Measurements from ENCODE around the gene CASP3. TPM values are rescaled to one million over a fixed set of nuclear protein-coding genes. Genes with fewer than 3 reads are reported as not detected.
"Not testable (repeated sequence)": the region's sequence is repeated elsewhere in the genome, so short reads cannot be mapped to it uniquely, and the experiment has no call there.

CASP3 gene
- total RNA-seq, 1 experiment from 2014 or later: 13.2 TPM

DNA sequence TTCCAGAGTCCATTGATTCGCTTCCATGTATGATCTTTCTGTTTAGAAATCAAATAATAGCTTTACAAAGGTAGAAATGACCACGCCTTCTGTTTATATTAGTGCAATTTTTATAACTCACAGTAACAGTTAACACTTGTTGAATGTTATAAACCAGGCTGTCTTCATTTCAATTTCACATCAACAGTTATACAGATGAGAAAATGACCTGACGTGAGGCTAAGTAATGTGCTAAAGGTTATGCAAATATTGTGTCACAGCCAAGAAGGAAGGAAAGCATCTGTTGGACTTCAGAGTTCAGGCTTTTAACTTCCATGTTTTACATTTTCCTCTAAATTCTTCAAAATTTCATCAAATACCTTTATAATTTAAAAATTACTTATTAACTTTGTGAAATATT, 13.9 kb downstream of the CASP3 start:
- Histone ChIP-seq H3K9me3 (ENCODE audit: low read length) (no peaks in the 10 kb centered on the region), H3K4me2 (ENCODE audit: low read length) (no peak overlapping the region), H3K9me2 (replicated peaks; ENCODE audit: low read length) (no peaks in the 10 kb centered on the region), H3K4me1 (ENCODE audit: insufficient read depth, low read length) (no peaks in the 10 kb centered on the region), H3K79me2 (ENCODE audit: low read length) (peaks cover 14% of the 10 kb centered on the region), H2AFZ (ENCODE audit: low read length) (no peak overlapping the region), H3K4me3 (ENCODE audit: low read length) (no peak overlapping the region), H3K27me3 (ENCODE audit: low read length) (no peaks in the 10 kb centered on the region), H3K27ac (ENCODE audit: low read length) (no peak overlapping the region), H4K20me1 (ENCODE audit: low read length) (no peaks in the 10 kb centered on the region), H3K36me3 (ENCODE audit: low read depth, low read length) (peaks cover 5% of the 10 kb centered on the region; the same call in 1 of the 2 replicates), H3F3A (ENCODE audit: low read length, unreplicated experiment) (no peaks in the 10 kb centered on the region), H3K9ac (ENCODE audit: low read length) (no peak overlapping the region)
- intact Hi-C loops (cut with micrococcal nuclease): no loop called here
- BruUV-seq (replicated peaks): no TSS peak
- TF ChIP-seq EZH2phosphoT487 (IDR thresholded peaks at IDR 0.05; ENCODE audit: borderline replicate concordance, low read length) (no peak), EZH2 (IDR thresholded peaks at IDR 0.05; ENCODE audit: low read length, unreplicated experiment) (no peak)
- TF ChIP-seq, protein P1, sequence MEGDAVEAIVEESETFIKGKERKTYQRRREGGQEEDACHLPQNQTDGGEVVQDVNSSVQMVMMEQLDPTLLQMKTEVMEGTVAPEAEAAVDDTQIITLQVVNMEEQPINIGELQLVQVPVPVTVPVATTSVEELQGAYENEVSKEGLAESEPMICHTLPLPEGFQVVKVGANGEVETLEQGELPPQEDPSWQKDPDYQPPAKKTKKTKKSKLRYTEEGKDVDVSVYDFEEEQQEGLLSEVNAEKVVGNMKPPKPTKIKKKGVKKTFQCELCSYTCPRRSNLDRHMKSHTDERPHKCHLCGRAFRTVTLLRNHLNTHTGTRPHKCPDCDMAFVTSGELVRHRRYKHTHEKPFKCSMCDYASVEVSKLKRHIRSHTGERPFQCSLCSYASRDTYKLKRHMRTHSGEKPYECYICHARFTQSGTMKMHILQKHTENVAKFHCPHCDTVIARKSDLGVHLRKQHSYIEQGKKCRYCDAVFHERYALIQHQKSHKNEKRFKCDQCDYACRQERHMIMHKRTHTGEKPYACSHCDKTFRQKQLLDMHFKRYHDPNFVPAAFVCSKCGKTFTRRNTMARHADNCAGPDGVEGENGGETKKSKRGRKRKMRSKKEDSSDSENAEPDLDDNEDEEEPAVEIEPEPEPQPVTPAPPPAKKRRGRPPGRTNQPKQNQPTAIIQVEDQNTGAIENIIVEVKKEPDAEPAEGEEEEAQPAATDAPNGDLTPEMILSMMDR (conservative IDR thresholded peaks at IDR 0.05; ENCODE audit: low read depth, low read length): no peak
- DNase-seq: no peak
- CTCF ChIA-PET: no interaction called here
- no peak for ATAC-seq
- POLR2A ChIA-PET (ENCODE audit: unreplicated experiment): interaction anchor here (0.5 kb wide), 1 partner anchor 13 kb away, joined by 4 read pairs; no protein-coding TSS in a partner anchor

DNA sequence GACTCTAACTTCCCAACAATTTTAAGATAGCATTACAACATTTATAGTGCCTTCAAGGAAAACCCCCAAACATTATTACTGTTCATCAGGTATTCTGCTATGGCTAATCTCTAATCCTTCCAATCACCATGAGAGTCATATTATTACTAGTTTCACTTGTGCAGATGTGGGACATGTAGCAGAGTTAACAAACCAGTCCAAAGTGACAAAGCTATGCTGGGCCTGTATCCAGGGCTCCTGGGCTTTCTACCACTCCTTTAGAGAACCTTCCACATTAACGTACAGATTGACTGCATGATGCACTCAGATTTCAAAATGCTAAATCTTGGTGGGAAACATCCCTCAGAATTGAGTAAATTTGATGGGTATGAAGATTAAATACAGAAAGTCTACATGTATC, 16.4 kb downstream of the CASP3 start:
- no peaks in the 10 kb centered on the region for H3K9me3 ChIP-seq (ENCODE audit: low read length)
- no peak overlapping the region for H3K4me2 ChIP-seq (ENCODE audit: low read length)
- H3K9ac ChIP-seq (ENCODE audit: low read length): no peak overlapping the region
- H3K79me2 ChIP-seq (ENCODE audit: low read length): no peaks in the 10 kb centered on the region
- H3K27ac ChIP-seq (ENCODE audit: low read length): no peak overlapping the region
- H2AFZ ChIP-seq (ENCODE audit: low read length): no peak overlapping the region
- H4K20me1 ChIP-seq (ENCODE audit: low read length): no peaks in the 10 kb centered on the region
- ATAC-seq: no peak
- no peaks in the 10 kb centered on the region for H3F3A ChIP-seq (ENCODE audit: low read length, unreplicated experiment)
- H3K4me1 ChIP-seq (ENCODE audit: insufficient read depth, low read length): no peaks in the 10 kb centered on the region
- intact Hi-C loops (cut with micrococcal nuclease): no loop called here
- no peak overlapping the region for H3K4me3 ChIP-seq (ENCODE audit: low read length)
- ChIA-PET CTCF (no interaction called here), POLR2A (ENCODE audit: unreplicated experiment) (no interaction called here)
- no TSS peak for BruUV-seq (replicated peaks)
- TF ChIP-seq, protein P1 (conservative IDR thresholded peaks at IDR 0.05; ENCODE audit: low read depth, low read length): no peak
- TF ChIP-seq EZH2 (IDR thresholded peaks at IDR 0.05; ENCODE audit: low read length, unreplicated experiment): no peak
- no peak for TF ChIP-seq EZH2phosphoT487 (IDR thresholded peaks at IDR 0.05; ENCODE audit: borderline replicate concordance, low read length)
- peaks cover 7% of the 10 kb centered on the region; the same call in 1 of the 2 replicates for H3K36me3 ChIP-seq (ENCODE audit: low read depth, low read length)
- H3K27me3 ChIP-seq (ENCODE audit: low read length): no peaks in the 10 kb centered on the region
- H3K9me2 ChIP-seq (replicated peaks; ENCODE audit: low read length): no peaks in the 10 kb centered on the region
- no peak for DNase-seq

GRCh38 chr4:184628103-184628502, 21.1 kb downstream of the CASP3 start:
- ChIA-PET CTCF (no interaction called here), POLR2A (ENCODE audit: unreplicated experiment) (no interaction called here)
- BruUV-seq (replicated peaks): no TSS peak

DNA sequence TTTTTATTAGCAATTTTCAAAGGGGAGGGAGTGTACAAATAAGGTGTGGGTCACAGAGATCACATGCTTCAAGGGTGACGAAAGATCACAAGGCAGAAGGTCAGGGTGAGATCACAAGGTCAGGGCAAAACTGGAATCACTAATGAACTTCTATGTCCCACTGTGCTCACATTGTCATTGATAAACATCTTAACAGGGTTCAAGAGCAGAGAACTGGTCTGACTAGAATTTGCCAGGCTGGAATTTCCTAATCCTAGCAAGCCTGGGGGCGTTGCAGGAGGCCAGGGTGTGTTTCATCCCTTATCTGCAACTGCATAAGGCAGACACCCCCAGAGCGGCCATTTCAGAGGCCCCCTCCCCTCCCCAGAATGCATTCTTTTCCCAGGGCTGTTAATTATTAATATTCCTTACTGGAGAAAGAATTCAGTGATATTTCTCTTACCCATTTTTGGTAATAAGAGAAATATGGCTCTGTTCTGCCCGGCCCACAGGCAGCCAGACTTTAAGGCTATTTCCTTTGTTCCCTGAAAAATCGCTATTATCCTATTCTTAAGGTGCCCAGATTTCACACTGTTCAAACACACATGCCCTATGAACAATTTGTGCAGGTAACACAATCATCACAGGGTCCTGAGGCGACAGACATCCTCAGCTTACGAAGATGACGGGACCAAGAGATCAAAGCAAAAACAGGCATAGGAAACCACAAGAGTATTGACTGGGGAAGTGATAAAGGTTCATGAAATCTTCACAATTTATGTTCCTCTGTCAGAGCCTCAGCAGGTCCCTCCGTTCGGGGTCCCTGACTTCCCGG, 23.3 kb downstream of the CASP3 start:
- H3K27ac ChIP-seq (ENCODE audit: low read length); H3K4me3 ChIP-seq (ENCODE audit: low read length); intact Hi-C loops (cut with micrococcal nuclease); H3K79me2 ChIP-seq (ENCODE audit: low read length); H4K20me1 ChIP-seq (ENCODE audit: low read length); CTCF ChIA-PET; H3K27me3 ChIP-seq (ENCODE audit: low read length); H3K9me3 ChIP-seq (ENCODE audit: low read length); H3K4me1 ChIP-seq (ENCODE audit: insufficient read depth, low read length); DNase-seq; ATAC-seq; H2AFZ ChIP-seq (ENCODE audit: low read length); H3K36me3 ChIP-seq (ENCODE audit: low read depth, low read length); H3K9ac ChIP-seq (ENCODE audit: low read length); H3K9me2 ChIP-seq (replicated peaks; ENCODE audit: low read length); H3F3A ChIP-seq (ENCODE audit: low read length, unreplicated experiment); H3K4me2 ChIP-seq (ENCODE audit: low read length); BruUV-seq (replicated peaks): not testable (repeated sequence)
- POLR2A ChIA-PET (ENCODE audit: unreplicated experiment): interaction anchor here (0.6 kb wide), 1 partner anchor 175 kb away, joined by 3 read pairs; no protein-coding TSS in a partner anchor

More at GRCh38 chr4:184628103-184628502, 21.1 kb downstream of the CASP3 start:
- H3K4me3 ChIP-seq (ENCODE audit: low read length): no peak overlapping the region
- no peaks in the 10 kb centered on the region for H3K9me2 ChIP-seq (replicated peaks; ENCODE audit: low read length)
- H3K27me3 ChIP-seq (ENCODE audit: low read length): no peaks in the 10 kb centered on the region
- H2AFZ ChIP-seq (ENCODE audit: low read length): no peak overlapping the region
- no peaks in the 10 kb centered on the region for H3K79me2 ChIP-seq (ENCODE audit: low read length)
- peaks cover 5% of the 10 kb centered on the region; the same call in 1 of the 2 replicates for H3K36me3 ChIP-seq (ENCODE audit: low read depth, low read length)
- DNase-seq (no peak), ATAC-seq (no peak)
- TF ChIP-seq, protein P1 (conservative IDR thresholded peaks at IDR 0.05; ENCODE audit: low read depth, low read length): no peak
- TF ChIP-seq EZH2 (IDR thresholded peaks at IDR 0.05; ENCODE audit: low read length, unreplicated experiment): no peak
- no peak for TF ChIP-seq EZH2phosphoT487 (IDR thresholded peaks at IDR 0.05; ENCODE audit: borderline replicate concordance, low read length)
- H3K9me3 ChIP-seq (ENCODE audit: low read length): no peaks in the 10 kb centered on the region
- H3K4me2 ChIP-seq (ENCODE audit: low read length): no peak overlapping the region
- H4K20me1 ChIP-seq (ENCODE audit: low read length): no peaks in the 10 kb centered on the region
- no peak overlapping the region for H3K9ac ChIP-seq (ENCODE audit: low read length)
- no peaks in the 10 kb centered on the region for H3F3A ChIP-seq (ENCODE audit: low read length, unreplicated experiment)
- H3K4me1 ChIP-seq (ENCODE audit: insufficient read depth, low read length): no peaks in the 10 kb centered on the region
- no peak overlapping the region for H3K27ac ChIP-seq (ENCODE audit: low read length)
- intact Hi-C loops (cut with micrococcal nuclease): no loop called here
